B cell (primary cell): ENCODE measurements around the gene EGFLAM. TPM values are rescaled to one million over a fixed set of nuclear protein-coding genes. Genes with fewer than 3 reads are reported as not detected.

Experiments
- ATAC-seq: fragments of 200-7000 bp; cut with Tn5 transposase; one replicate; pipeline ENCODE4 v1.10.0; 2021; ENCODE audit warnings: low read depth, mild to moderate bottlenecking, moderate number of reproducible peaks, moderate library complexity
- CTCF ChIA-PET: fragments of 350-600 bp; sonication (Branson Sonifier 250); formaldehyde crosslinking; loops from one replicate; lab custom pipeline; 2021; ENCODE audit warnings: antibody characterized with exemption, inconsistent platforms; lab: Charles Lee
- POLR2A ChIA-PET: fragments of 350-600 bp; sonication (Branson Sonifier 250); formaldehyde crosslinking; loops from one replicate; lab custom pipeline; 2021; ENCODE audit warnings: antibody characterized with exemption; lab: Charles Lee
- DNase-seq: peaks from one replicate; pipeline ENCODE4 v3.0.0; 2013
- H2AFZ ChIP-seq: 2 replicates; pipeline ENCODE4 v1.6.1; 2012; ENCODE audit warnings: mild to moderate bottlenecking, low read depth, low read length; ENCODE audit not compliant: insufficient read depth, poor library complexity, severe bottlenecking
- H3K27ac ChIP-seq, 2 donors: 1 replicate in 1 of 2; 2 replicates in 1 of 2; pipeline ENCODE4 v1.5.1; 2012 to 2013; ENCODE audit warnings: low read length in 2 of 2, mild to moderate bottlenecking in 2 of 2, moderate library complexity in 1 of 2
- H3K27me3 ChIP-seq, 4 experiments: fragments of 200-600 bp in 1 of 4; sonication (generic) in 1 of 4; replicated peaks in 1 of 4; 1 replicate in 2 of 4; 2 replicates in 2 of 4; pipeline versions ENCODE4 v1.6.1 to v1.7.0; 2013 to 2016; ENCODE audit warnings: low read length in 3 of 4, mild to moderate bottlenecking in 2 of 4, mixed read lengths in 1 of 4, moderate library complexity in 1 of 4; ENCODE audit not compliant: insufficient read depth in 4 of 4, control insufficient read depth in 3 of 4; ENCODE audit errors: control extremely low read depth in 1 of 4
- H3K36me3 ChIP-seq, 2 experiments: replicated peaks in 1 of 2; 1 replicate in 1 of 2; 2 replicates in 1 of 2; pipeline versions ENCODE4 v1.6.1 to v1.7.1; 2013; ENCODE audit warnings: low read length in 1 of 2; ENCODE audit not compliant: insufficient read depth in 2 of 2, control insufficient read depth in 1 of 2; ENCODE audit errors: control extremely low read depth in 1 of 2, extremely low read depth in 1 of 2
- H3K4me1 ChIP-seq, 2 donors: fragments of 200-600 bp in 1 of 2; sonication (generic) in 1 of 2; 1 replicate in 1 of 2; 2 replicates in 1 of 2; pipeline versions ENCODE4 v1.5.1 to v1.6.1; 2013 to 2017; ENCODE audit warnings: low read length in 2 of 2; ENCODE audit not compliant: control insufficient read depth in 2 of 2, insufficient read depth in 2 of 2
- H3K4me2 ChIP-seq: replicated peaks from 2 replicates; pipeline ENCODE3; 2012; ENCODE audit warnings: mild to moderate bottlenecking, low read depth, low read length; ENCODE audit not compliant: poor library complexity, severe bottlenecking
- H3K4me3 ChIP-seq, 5 experiments: fragments of 200-600 bp in 1 of 5; sonication (generic) in 1 of 5; 1 replicate in 3 of 5; 2 replicates in 2 of 5; pipeline versions ENCODE4 v1.5.1 to v1.7.0; 2011 to 2016; ENCODE audit warnings: low read length in 4 of 5, mild to moderate bottlenecking in 4 of 5, low read depth in 2 of 5, control low read depth in 1 of 5, moderate library complexity in 1 of 5; ENCODE audit not compliant: insufficient read depth in 1 of 5; ENCODE audit errors: control extremely low read depth in 1 of 5, extremely low read depth in 1 of 5
- H3K79me2 ChIP-seq: fragments of 200-600 bp; sonication (generic); one replicate; pipeline ENCODE4 v1.6.0; 2016; ENCODE audit warnings: low read length; ENCODE audit not compliant: control insufficient read depth, insufficient read depth
- H3K9ac ChIP-seq: fragments of 200-600 bp; sonication (generic); 2 replicates; pipeline ENCODE4 v1.6.1; 2017; ENCODE audit warnings: mild to moderate bottlenecking, low read length, moderate library complexity
- H3K9me3 ChIP-seq, 3 donors: one replicate each; pipeline versions ENCODE4 v1.6.1 to v1.7.1; 2013; ENCODE audit warnings: low read length in 2 of 3; ENCODE audit not compliant: control insufficient read depth in 2 of 3, insufficient read depth in 1 of 3; ENCODE audit errors: control extremely low read depth in 1 of 3
- H4K20me1 ChIP-seq: 2 replicates; pipeline ENCODE4 v1.6.0; 2012; ENCODE audit warnings: mild to moderate bottlenecking, low read length; ENCODE audit not compliant: insufficient read depth, control insufficient read depth, poor library complexity, severe bottlenecking
- H3K27ac Mint-ChIP-seq: one replicate; pipeline ENCODE4 v1.8.0; 2021; ENCODE audit warnings: mixed read lengths
- H3K27me3 Mint-ChIP-seq: one replicate; pipeline ENCODE4 v1.8.0; 2021; ENCODE audit warnings: mixed read lengths
- H3K4me1 Mint-ChIP-seq: one replicate; pipeline ENCODE4 v1.8.0; 2021; ENCODE audit warnings: mixed read lengths
- H3K4me3 Mint-ChIP-seq: one replicate; pipeline ENCODE4 v1.8.0; 2021; ENCODE audit warnings: mixed read lengths
- H3K9me3 Mint-ChIP-seq: one replicate; pipeline ENCODE4 v1.8.0; 2022; ENCODE audit warnings: mixed read lengths; ENCODE audit not compliant: insufficient read depth
- CTCF ChIP-seq: fragments of 200-600 bp; IDR thresholded peaks from one replicate; pipeline ENCODE4 v1.8.0; 2022; ENCODE audit warnings: antibody characterized with exemption, mild to moderate bottlenecking
- EZH2 ChIP-seq: IDR thresholded peaks from 2 replicates; pipeline ENCODE4 v1.6.1; 2012; ENCODE audit warnings: borderline replicate concordance, low read depth, mild to moderate bottlenecking, moderate library complexity, low read length; ENCODE audit not compliant: insufficient read depth, poor library complexity, severe bottlenecking
- WGBS: methylation state at CpG from one replicate; pipeline ENCODE4 v1.1.5; 2013; ENCODE audit warnings: missing lambda C conversion rate; ENCODE audit not compliant: insufficient coverage; 5-methylcytosine and 5-hydroxymethylcytosine counted together
- intact Hi-C: fragments of 100-400 bp; cut with micrococcal nuclease; formaldehyde crosslinking; loops from one replicate; pipeline ENCODE4 v1.10.0; 2022
- polyA plus RNA-seq: library from polyadenylated mRNA; depleted of rRNA; stranded (reverse); fragments of >200 nt; gene quantifications from 2 replicates; pipeline ENCODE4 v1.2.3, GENCODE V29; 2012
- total RNA-seq, 2 donors: library from RNA; stranded (reverse); fragments of 120-200 nt in 1 of 2; gene quantifications; 1 replicate in 1 of 2; 2 replicates in 1 of 2; pipeline versions ENCODE4 v1.2.3 to v1.2.4, GENCODE V29; 2013 to 2022

The EGFLAM gene
- total and polyA plus RNA-seq, 2 donors (not counting 1 experiment from before 2014, with no cell fraction given): not detected

DNA sequence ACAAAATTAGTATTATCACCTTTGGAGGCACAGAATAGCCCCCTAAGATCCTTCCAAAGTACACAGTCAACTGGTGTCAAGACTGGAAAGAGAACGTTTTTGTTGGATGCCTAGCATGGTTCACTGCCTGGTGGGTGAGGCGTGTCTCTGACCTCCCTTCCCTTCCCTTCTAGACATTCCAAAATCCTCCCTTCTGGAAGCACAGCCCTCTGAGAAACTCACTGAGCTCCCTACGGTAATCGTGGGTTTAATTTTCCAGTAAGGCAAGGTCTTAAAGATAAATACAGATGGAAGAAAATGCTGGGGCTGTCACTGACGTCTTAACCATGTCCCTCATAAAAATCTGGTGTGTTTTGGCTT is 159.3 kb downstream of the EGFLAM start:
- no peaks in the 10 kb centered on the region for H3K4me1 Mint-ChIP-seq
- no CpG with 5 or more reads among the region's 5 CpGs for WGBS
- H3K4me3 ChIP-seq: no peak overlapping the region
- H3K4me1 ChIP-seq: no peaks in the 10 kb centered on the region
- H4K20me1 ChIP-seq: no peaks in the 10 kb centered on the region
- no peaks in the 10 kb centered on the region for H3K9me3 ChIP-seq
- H3K79me2 ChIP-seq: no peaks in the 10 kb centered on the region
- H3K27me3 Mint-ChIP-seq: peaks cover 41% of the 10 kb centered on the region
- no peak overlapping the region for H2AFZ ChIP-seq
- no peak overlapping the region for H3K9ac ChIP-seq
- H3K9me3 Mint-ChIP-seq: peaks cover 2% of the 10 kb centered on the region
- ChIA-PET CTCF (no interaction called here), POLR2A (no interaction called here)
- H3K36me3 ChIP-seq: no peaks in the 10 kb centered on the region
- no peak overlapping the region for H3K4me3 Mint-ChIP-seq
- no peak overlapping the region for H3K4me2 ChIP-seq
- H3K27ac ChIP-seq: no peak overlapping the region
- intact Hi-C loops: no loop called here
- DNase-seq: no peak
- H3K27ac Mint-ChIP-seq: no peak overlapping the region
- no peak for TF ChIP-seq CTCF
- TF ChIP-seq EZH2: no peak
- H3K27me3 ChIP-seq: peaks cover 0 to 11% (median 0%) of the 10 kb centered on the region in 4 experiments
- ATAC-seq: no peak

GRCh38 chr5:38420246-38420645 is 161.9 kb downstream of the EGFLAM start:
- Mint-ChIP-seq H3K27me3 (peaks cover 48% of the 10 kb centered on the region), H3K9me3 (peaks cover 2% of the 10 kb centered on the region), H3K4me3 (no peak overlapping the region), H3K27ac (no peak overlapping the region), H3K4me1 (no peaks in the 10 kb centered on the region)
- Histone ChIP-seq H3K27ac (no peak overlapping the region), H3K9me3 (no peaks in the 10 kb centered on the region), H3K36me3 (no peaks in the 10 kb centered on the region), H3K9ac (no peak overlapping the region), H3K4me2 (no peak overlapping the region), H3K4me1 (no peaks in the 10 kb centered on the region), H4K20me1 (no peaks in the 10 kb centered on the region), H3K27me3 (peaks cover 0 to 16% (median 0%) of the 10 kb centered on the region in 4 experiments), H3K79me2 (no peaks in the 10 kb centered on the region), H3K4me3 (no peak overlapping the region), H2AFZ (no peak overlapping the region)
- TF ChIP-seq EZH2: no peak
- TF ChIP-seq CTCF: no peak
- CTCF ChIA-PET: interaction anchor here (1.3 to 2.1 kb wide), 3 partner anchors 11 to 22 kb away, joined by 4 to 11 read pairs (median 5); no protein-coding TSS in a partner anchor
- intact Hi-C loops: no loop called here
- POLR2A ChIA-PET: no interaction called here
- DNase-seq (no peak), ATAC-seq (no peak)
- WGBS: no CpG with 5 or more reads among the region's 2 CpGs
